Parietal lobe (tissue), 2 donors: ENCODE data around the gene OR51B2. TPM values are rescaled to one million over a fixed set of nuclear protein-coding genes. Genes with fewer than 3 reads are reported as not detected.

Source experiments
- small RNA-seq: library from RNA; depleted of rRNA; stranded (forward); fragments of <200 nt; gene quantifications from one replicate; pipeline ENCODE3, GENCODE V24; 2014; ENCODE audit warnings: low replicate concordance
- total RNA-seq: library from RNA; depleted of rRNA; stranded (reverse); fragments of >200 nt; gene quantifications from one replicate; pipeline ENCODE4 v1.2.3, GENCODE V29; 2014

Gene OR51B2, protein sequence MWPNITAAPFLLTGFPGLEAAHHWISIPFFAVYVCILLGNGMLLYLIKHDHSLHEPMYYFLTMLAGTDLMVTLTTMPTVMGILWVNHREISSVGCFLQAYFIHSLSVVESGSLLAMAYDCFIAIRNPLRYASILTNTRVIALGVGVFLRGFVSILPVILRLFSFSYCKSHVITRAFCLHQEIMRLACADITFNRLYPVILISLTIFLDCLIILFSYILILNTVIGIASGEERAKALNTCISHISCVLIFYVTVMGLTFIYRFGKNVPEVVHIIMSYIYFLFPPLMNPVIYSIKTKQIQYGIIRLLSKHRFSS
- total RNA-seq, result 2.2 TPM

GRCh38 chr11:5324197-5324596 is at the start of gene OR51B2:
Gene OR51B2, minus strand, starts transcription at chr11:5324297. Its CDS starts 0 bp downstream, at chr11:5324297.

DNA sequence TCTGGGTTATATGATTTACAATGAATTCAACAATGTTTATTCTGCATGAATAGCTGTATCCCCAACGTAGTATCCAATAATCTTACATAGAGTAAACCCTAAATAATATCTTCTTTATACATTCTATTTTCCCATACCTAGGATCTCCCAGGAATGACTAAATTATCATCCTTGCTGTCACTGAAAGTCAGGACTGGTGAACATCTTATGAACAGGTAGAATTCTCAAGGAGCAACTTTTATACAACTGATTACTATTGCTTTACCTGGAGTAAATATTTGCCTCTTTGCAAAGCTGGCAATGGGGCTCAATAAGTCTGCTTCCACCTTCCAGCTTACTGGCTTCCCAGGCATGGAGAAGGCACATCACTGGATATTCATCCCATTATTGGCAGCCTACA is 27.1 kb upstream of the OR51B2 start, which contains the start of gene OR51B6:
TSS of gene OR51B6 (plus strand) at position 301 of the 400 bp plus-strand sequence. CDS start at position 301, 0 bp downstream.

GRCh38 chr11:5343474-5344335 is 19.6 kb upstream of the OR51B2 start, which contains the start of gene OR51B5:
Gene OR51B5, minus strand, starts transcription at chr11:5343524. Its CDS starts 0 bp downstream, at chr11:5343524.

GRCh38 chr11:5301846-5302245 is 22.3 kb downstream of the OR51B2 start, which contains the start of gene OR51B4:
Gene OR51B4, minus strand, starts transcription at chr11:5301946. Its CDS starts 0 bp downstream, at chr11:5301946.

Small RNA genes within 50 kb of the gene (small RNA-seq; reads per million reads assigned to genes)
- gene AC104389.3, result not detected

Other genes with a start within 250 kb of the OR51B2 start
- not detected for gene OR52A5, start 185.9 kb downstream of the OR51B2 start, total RNA-seq
- gene OR52A1, start 169.5 kb downstream of the OR51B2 start, total RNA-seq, result not detected
- not detected for gene OR51V1, start 123.6 kb downstream of the OR51B2 start, total RNA-seq
- gene HBB, start 97.2 kb downstream of the OR51B2 start, total RNA-seq, result 141 TPM
- not detected for gene HBD, start 89.8 kb downstream of the OR51B2 start, total RNA-seq
- gene HBG1, start 74.4 kb downstream of the OR51B2 start, total RNA-seq, result 0.63 TPM
- 464 TPM for gene HBG2, start 69.5 kb downstream of the OR51B2 start, total RNA-seq
- gene HBE1, start 54.4 kb downstream of the OR51B2 start, total RNA-seq, result 3.8 TPM
- 0.94 TPM for gene OR51B4, start 22.4 kb downstream of the OR51B2 start, total RNA-seq
- 3.1 TPM for gene OR51B5, start 19.2 kb upstream of the OR51B2 start, total RNA-seq
- gene OR51B6, start 27.2 kb upstream of the OR51B2 start, total RNA-seq, result not detected
- not detected for gene OR51M1, start 59.5 kb upstream of the OR51B2 start, total RNA-seq
- not detected for gene OR51Q1, start 97.8 kb upstream of the OR51B2 start, total RNA-seq
- 2.5 TPM for gene OR51I1, start 117.2 kb upstream of the OR51B2 start, total RNA-seq
- not detected for gene OR51I2, start 125.0 kb upstream of the OR51B2 start, total RNA-seq
- not detected for gene OR52D1, start 164.4 kb upstream of the OR51B2 start, total RNA-seq
- 1.3 TPM for gene UBQLN3, start 185.7 kb upstream of the OR51B2 start, total RNA-seq
- 1.9 TPM for gene UBQLNL, start 192.4 kb upstream of the OR51B2 start, total RNA-seq
- gene OR52H1, start 224.2 kb upstream of the OR51B2 start, total RNA-seq, result 3.8 TPM